ENCODE measurements around the gene NPTN.

DNA sequence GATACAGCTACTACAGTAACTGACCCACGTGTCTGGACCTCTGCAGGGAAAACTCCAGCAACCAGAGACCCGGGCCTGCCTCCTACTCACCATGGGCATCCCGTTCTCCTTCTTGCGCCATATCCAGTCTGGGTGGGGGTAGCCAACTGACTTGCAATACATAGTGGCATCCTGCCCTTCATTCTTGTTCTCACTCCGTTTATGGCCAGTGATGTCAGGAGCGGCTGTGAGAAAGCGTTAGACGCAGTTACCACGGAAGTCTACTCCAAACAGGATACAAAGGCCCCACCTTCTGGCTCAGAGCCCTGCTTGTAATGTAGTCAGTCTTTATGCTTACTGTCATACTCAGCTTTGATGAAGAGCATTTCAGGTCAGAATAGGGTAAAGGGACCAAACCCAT is 59.6 kb downstream of the NPTN start:
- peak; percentile 38; the same call in 1 of the 2 replicates for TF ChIP-seq SIN3A (IDR thresholded peaks at IDR 0.05; ENCODE audit: borderline replicate concordance, insufficient read depth, low read length)
- TF ChIP-seq TAF1 (IDR thresholded peaks at IDR 0.05; ENCODE audit: borderline replicate concordance, insufficient read depth, low read length) = no peak
- TF ChIP-seq, protein P1, sequence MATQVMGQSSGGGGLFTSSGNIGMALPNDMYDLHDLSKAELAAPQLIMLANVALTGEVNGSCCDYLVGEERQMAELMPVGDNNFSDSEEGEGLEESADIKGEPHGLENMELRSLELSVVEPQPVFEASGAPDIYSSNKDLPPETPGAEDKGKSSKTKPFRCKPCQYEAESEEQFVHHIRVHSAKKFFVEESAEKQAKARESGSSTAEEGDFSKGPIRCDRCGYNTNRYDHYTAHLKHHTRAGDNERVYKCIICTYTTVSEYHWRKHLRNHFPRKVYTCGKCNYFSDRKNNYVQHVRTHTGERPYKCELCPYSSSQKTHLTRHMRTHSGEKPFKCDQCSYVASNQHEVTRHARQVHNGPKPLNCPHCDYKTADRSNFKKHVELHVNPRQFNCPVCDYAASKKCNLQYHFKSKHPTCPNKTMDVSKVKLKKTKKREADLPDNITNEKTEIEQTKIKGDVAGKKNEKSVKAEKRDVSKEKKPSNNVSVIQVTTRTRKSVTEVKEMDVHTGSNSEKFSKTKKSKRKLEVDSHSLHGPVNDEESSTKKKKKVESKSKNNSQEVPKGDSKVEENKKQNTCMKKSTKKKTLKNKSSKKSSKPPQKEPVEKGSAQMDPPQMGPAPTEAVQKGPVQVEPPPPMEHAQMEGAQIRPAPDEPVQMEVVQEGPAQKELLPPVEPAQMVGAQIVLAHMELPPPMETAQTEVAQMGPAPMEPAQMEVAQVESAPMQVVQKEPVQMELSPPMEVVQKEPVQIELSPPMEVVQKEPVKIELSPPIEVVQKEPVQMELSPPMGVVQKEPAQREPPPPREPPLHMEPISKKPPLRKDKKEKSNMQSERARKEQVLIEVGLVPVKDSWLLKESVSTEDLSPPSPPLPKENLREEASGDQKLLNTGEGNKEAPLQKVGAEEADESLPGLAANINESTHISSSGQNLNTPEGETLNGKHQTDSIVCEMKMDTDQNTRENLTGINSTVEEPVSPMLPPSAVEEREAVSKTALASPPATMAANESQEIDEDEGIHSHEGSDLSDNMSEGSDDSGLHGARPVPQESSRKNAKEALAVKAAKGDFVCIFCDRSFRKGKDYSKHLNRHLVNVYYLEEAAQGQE (IDR thresholded peaks at IDR 0.05; ENCODE audit: insufficient read depth in 1 of 2, low read depth in 2 of 2, low read length in 2 of 2) = 0 out of 4 replicates have a peak, but pooled peaks of 1 of the 2 experiments have one; percentile 13
